ENCODE results near the gene ATP6V1F. TPM values are rescaled to one million over a fixed set of nuclear protein-coding genes. Genes with fewer than 3 reads are reported as not detected.

The ATP6V1F gene
- total RNA-seq, 1 donor from 2014 or later = 144 TPM

DNA sequence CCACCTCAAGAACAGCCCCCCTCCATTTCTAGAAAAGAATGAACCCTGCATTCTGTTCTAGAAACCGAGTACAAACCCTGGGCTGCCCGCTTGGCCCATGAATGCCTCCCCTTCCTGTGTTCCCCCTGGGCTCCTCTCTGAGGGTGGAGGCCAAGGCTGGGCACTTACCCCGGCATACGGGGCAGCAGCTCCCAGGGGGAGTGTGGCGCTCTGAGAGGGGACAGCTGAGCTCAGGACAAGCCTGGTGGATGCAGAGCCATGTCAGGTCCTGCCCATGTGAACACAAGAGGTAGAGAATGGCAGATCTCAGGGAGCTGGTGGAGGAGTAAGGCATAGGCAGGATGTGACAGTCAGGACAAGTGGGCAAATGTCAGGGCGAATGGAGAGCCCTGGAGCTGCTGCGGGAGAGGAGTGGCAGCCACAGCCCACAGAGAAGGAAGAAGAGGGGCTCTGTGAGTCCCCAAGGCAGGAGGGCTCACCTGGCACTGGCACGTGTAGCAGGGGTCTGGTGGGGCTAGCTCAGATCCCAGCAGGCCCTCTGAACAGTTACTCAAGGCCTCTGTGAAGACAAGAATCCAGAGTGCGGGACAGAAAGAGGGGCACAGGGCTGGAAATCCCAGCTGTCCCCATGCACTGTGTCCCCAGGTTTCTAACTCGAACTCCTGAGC is 18.9 kb downstream of the ATP6V1F start:
- no peak for DNase-seq (ENCODE audit: low read depth, low spot score)
- no peak for TF ChIP-seq CTCF (conservative IDR thresholded peaks at IDR 0.05)
- H3K27me3 Mint-ChIP-seq (ENCODE audit: low read depth) = peaks cover 3% of the 10 kb centered on the region
- H3K36me3 Mint-ChIP-seq (ENCODE audit: low read depth) = no peaks in the 10 kb centered on the region
- no peak overlapping the region for H3K4me3 Mint-ChIP-seq
- H3K4me1 Mint-ChIP-seq = peaks cover 4% of the 10 kb centered on the region
- no peaks in the 10 kb centered on the region for H3K9me3 Mint-ChIP-seq
- no peak overlapping the region for H3K27ac Mint-ChIP-seq (ENCODE audit: unreplicated experiment)

DNA sequence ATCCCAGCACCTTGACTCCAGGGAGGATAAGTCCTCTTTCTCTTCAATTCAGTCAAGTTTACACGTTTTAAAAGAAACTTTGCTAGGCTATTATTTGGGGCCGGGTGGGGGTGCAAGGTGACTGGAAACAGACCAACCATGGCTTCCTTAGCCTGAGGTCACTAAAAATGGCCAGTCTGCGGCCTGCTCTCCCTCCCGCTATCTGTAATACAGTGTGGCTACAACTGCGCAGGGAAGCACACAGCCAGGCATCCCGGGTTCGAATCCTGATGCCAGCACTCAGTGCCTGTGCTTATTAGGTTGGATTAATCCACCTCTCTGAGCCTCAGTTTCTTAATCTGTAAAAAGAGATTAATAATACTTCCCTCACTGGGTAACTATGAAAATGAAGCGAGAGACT is 19.5 kb downstream of the ATP6V1F start:
- Mint-ChIP-seq H3K4me1 (peaks cover 4% of the 10 kb centered on the region), H3K4me3 (no peak overlapping the region), H3K36me3 (ENCODE audit: low read depth) (no peaks in the 10 kb centered on the region), H3K27ac (ENCODE audit: unreplicated experiment) (no peak overlapping the region), H3K9me3 (no peaks in the 10 kb centered on the region), H3K27me3 (ENCODE audit: low read depth) (peaks cover 3% of the 10 kb centered on the region)
- DNase-seq (ENCODE audit: low read depth, low spot score) = no peak
- TF ChIP-seq CTCF (conservative IDR thresholded peaks at IDR 0.05) = no peak

- H3K4me1 Mint-ChIP-seq = peaks cover 4% of the 10 kb centered on the region
- H3K27me3 Mint-ChIP-seq (ENCODE audit: low read depth) = peaks cover 3% of the 10 kb centered on the region
- H3K4me3 Mint-ChIP-seq = no peak overlapping the region
- peak; percentile 84 for DNase-seq (ENCODE audit: low read depth, low spot score)
- no peaks in the 10 kb centered on the region for H3K9me3 Mint-ChIP-seq
- no peaks in the 10 kb centered on the region for H3K36me3 Mint-ChIP-seq (ENCODE audit: low read depth)
- H3K27ac Mint-ChIP-seq (ENCODE audit: unreplicated experiment) = no peak overlapping the region
- TF ChIP-seq CTCF (conservative IDR thresholded peaks at IDR 0.05) = peak; percentile 93
These were observed 21.2 kb downstream of the ATP6V1F start for GRCh38 chr7:128883622-128884448.

- DNase-seq (ENCODE audit: low read depth, low spot score) = no peak
- no peak overlapping the region for H3K27ac Mint-ChIP-seq (ENCODE audit: unreplicated experiment)
- no peaks in the 10 kb centered on the region for H3K9me3 Mint-ChIP-seq
- H3K27me3 Mint-ChIP-seq (ENCODE audit: low read depth) = peaks cover 3% of the 10 kb centered on the region
- no peaks in the 10 kb centered on the region for H3K36me3 Mint-ChIP-seq (ENCODE audit: low read depth)
- H3K4me1 Mint-ChIP-seq = peaks cover 4% of the 10 kb centered on the region
- TF ChIP-seq CTCF (conservative IDR thresholded peaks at IDR 0.05) = no peak
- H3K4me3 Mint-ChIP-seq = no peak overlapping the region
These were observed 22.1 kb downstream of the ATP6V1F start for GRCh38 chr7:128884561-128885369.

DNA sequence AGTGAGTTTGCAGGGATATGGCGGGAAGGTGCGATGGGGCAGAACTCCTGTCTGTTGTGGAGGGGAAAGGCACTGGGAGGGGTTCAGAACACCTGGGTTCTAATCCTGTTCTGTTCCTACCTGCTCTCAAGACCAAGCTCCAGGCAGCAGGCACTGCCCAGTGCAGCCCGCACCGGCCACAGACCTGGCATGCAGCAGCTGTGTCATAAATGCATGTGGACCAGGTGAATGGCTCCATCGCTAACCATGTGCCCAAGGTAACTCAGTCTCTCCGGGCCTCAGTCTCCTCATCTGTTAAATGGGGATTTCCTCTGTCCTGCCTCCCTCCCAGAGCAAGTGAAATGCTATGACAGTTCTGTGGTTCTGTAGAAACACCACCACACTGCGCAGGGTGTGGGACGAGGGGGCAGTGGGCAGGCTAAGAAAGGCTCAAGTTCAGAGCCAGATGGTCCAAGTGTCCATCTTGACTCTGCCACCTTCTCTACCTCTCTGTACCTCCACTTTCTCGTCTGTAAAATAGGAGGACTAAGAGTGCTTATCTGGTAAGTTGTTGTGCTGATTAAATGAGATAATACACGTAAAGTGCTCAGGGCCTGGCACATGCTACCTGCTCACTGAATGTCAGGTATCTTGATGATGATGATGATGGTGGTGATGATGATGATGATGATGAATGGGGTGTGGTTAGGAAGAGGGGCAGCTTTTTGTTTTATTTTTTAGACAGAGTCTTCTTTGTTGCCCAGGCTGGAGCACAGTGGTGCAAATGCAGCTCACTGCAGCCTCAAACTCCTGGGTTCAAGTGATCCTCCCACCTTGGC is 22.9 kb downstream of the ATP6V1F start:
- Mint-ChIP-seq H3K36me3 (ENCODE audit: low read depth) (no peaks in the 10 kb centered on the region), H3K27me3 (ENCODE audit: low read depth) (peaks cover 3% of the 10 kb centered on the region), H3K9me3 (no peaks in the 10 kb centered on the region), H3K4me1 (peaks cover 4% of the 10 kb centered on the region), H3K4me3 (no peak overlapping the region), H3K27ac (ENCODE audit: unreplicated experiment) (no peak overlapping the region)
- no peak for DNase-seq (ENCODE audit: low read depth, low spot score)
- no peak for TF ChIP-seq CTCF (conservative IDR thresholded peaks at IDR 0.05)
